ENCODE results near the gene CHERP.

Gene CHERP, protein sequence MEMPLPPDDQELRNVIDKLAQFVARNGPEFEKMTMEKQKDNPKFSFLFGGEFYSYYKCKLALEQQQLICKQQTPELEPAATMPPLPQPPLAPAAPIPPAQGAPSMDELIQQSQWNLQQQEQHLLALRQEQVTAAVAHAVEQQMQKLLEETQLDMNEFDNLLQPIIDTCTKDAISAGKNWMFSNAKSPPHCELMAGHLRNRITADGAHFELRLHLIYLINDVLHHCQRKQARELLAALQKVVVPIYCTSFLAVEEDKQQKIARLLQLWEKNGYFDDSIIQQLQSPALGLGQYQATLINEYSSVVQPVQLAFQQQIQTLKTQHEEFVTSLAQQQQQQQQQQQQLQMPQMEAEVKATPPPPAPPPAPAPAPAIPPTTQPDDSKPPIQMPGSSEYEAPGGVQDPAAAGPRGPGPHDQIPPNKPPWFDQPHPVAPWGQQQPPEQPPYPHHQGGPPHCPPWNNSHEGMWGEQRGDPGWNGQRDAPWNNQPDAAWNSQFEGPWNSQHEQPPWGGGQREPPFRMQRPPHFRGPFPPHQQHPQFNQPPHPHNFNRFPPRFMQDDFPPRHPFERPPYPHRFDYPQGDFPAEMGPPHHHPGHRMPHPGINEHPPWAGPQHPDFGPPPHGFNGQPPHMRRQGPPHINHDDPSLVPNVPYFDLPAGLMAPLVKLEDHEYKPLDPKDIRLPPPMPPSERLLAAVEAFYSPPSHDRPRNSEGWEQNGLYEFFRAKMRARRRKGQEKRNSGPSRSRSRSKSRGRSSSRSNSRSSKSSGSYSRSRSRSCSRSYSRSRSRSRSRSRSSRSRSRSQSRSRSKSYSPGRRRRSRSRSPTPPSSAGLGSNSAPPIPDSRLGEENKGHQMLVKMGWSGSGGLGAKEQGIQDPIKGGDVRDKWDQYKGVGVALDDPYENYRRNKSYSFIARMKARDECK

DNA sequence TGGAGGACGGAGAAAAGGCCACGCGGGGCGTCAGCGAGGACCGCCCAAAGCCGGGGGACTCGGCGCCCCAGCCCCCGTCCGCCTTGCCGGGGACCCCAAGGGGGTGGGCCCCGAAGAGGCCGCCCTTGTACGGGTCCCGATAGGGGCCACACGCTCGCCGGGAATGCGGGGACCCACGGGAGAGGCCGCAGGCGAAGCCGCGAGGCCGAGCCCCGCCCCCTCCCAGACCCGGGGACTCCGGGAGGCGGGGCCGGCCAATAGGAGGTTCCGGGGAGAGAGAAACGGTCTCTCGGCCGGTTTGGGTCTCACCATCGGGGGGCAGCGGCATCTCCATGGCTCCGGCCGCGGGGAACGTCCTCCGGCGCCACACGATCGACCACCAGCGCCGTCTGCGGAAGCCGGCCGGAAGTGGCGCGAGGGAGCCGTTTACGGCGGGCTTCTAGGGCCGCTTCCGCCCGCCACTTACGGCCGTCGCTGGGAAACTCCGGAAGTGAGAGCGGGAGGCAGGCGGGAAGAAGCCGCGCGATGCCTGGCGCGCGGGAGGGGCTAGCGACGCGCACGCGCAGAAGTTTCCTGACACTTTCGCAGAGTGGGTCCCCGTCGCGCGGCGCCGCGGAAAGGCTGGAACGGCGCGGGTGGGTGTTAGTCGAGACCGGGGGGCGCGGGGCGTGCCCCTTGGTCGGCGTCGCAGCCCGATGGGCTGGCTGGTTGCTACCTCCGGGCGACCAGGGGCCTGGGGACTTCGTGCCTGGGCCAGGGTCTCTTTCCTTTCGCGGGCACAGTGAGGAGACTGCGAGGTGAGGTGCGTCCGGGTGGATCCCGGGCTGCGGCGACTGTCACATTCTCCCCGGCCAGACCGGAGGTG is at the start of gene CHERP:
TSS of gene CHERP (minus strand) at position 393 of the 865 bp plus-strand sequence. CDS start at position 334, 59 bp downstream.
- DNase-seq: peak; percentile 95

DNA sequence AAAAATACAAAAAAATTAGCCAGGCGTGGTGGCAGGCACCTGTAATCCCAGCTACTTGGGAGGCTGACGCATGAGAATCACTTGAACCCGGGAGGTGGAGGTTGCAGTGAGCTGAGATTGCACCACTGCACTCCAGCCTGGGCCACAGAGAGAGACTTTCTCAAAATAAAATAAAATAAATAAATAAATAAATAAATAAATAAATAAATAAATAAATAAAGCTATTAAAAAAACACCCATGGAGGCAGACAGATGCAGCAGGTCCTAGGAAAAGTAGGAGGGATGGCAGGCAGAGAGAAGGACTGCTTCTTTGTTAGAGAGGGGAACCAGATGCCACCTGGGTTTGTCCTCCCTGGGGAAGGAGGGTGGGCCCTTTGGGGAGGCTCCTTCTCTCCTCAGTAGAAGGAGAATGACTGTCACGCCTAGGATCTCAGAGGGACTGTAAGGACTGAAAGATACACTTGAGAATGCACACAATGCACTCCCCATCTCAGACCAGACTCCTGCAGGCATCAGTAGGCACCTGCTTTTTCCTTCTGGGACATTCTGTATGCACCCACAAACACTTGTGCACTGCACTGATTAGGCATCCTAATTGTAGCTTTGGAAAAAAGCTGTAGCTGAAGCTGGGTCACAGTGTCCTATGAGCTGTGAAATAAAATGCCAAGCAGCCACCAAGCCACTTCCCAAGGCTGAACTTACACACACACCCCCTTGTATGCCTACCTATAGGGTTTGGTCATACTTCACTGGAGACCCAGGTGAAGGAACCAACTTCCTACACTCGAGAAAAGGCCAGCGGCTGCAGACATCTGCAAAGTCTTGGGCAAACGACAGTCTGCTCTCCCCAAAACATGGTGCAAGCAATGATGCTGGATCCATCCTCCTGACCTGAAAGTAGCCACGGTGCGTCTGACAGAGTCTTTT is 48.9 kb upstream of the CHERP start:
- DNase-seq: no peak

DNA sequence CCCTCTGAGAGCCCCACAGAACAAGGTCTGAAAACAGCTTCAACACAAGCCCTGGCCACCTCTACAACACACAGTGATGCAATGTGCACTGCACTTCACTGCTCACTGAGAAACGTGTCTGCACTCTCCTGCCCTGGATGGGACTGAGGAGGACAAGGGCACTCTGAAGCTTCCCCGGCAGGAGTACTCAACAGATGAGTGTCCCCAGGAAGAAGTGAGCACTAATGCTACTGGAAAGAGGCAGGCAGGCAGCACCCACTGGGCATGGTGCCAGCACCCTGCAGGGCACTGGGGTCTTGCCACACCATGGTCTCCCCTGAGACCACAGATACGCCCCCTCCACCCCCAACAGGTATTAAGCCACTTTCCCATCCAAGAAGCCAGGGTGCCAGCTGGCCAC is 47.7 kb upstream of the CHERP start:
- no peak for DNase-seq

DNA sequence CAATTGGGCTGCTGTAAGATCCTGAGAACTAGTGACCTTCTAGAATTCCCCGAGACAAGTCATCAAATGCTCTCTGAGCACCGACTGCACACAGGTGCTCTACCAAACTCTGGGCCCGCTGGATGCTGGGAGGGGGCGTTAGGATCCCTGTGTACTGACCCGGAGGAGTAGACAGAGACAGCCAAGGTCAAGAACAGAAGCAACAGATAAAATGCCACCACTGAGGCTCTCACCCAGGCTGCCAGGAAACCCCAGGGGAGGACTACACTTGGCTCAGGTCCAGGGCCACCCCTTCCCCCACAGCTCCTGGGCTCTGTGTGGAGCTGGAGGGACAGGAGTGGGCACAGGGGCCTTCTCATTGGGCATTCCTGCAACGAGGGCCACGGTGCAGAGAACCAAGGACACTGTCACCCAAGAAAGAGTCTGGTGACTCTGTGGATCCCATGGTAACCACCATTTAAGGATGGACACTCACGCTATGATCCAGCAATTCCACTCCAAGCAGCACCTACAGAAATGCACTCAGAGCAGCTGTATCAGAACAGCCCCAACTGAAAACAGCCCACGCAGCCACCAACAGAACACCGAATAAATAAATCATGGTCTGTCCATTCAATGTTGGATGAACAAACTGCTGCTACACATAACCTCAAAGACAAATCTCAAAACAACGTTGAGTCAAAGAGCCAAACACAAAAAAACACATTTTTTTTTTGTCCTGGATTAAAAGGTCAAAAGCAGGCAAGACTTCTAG is 46.8 kb upstream of the CHERP start:
- no peak for DNase-seq

DNA sequence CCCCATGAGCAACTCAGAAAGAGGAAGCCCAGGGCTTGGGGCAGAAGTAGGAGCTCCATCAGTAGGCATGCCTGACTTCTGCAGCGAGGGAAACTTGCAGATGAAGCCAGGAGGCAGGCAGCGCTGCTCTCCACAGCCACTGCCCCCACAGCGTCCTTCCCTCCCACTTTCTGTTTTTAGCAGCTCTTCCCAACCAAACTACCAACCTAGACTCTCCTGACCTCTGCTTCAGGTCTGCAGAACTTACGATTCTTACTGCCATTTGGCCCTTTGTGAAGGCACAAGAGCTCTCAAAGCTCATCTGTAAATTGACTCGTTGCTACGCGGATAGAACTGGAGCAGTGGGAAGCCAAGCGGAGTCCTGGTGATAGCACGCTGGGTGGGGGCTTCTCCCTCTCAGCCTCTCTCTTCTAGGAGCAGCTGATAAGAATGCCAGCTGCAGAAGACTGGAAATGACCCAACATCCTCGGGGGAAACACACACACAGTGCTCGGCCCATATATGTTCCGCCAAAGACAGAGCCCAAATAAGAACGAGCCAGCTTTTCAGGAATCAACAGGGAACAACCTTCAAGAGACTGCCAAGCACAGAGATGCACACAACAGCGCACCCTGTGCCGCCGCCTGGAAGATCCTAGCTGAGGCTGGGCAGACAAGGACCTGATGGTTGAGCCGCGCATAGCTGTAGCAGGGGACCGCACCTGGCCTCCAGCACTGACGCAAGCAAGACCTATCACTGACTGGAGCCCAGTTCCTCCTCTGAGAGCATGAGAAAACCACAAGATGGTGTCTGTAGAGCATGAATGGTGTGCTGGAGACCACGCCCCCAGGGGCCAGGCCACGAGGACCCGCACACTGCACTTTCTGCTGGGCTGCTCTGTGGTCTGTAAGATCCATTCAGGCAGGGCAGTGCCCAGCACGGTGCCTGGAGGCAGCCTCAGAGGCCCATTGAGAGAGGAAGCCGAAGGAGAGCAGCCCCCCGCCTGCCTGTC is 45.9 kb upstream of the CHERP start:
- peak; percentile 76 for DNase-seq

DNA sequence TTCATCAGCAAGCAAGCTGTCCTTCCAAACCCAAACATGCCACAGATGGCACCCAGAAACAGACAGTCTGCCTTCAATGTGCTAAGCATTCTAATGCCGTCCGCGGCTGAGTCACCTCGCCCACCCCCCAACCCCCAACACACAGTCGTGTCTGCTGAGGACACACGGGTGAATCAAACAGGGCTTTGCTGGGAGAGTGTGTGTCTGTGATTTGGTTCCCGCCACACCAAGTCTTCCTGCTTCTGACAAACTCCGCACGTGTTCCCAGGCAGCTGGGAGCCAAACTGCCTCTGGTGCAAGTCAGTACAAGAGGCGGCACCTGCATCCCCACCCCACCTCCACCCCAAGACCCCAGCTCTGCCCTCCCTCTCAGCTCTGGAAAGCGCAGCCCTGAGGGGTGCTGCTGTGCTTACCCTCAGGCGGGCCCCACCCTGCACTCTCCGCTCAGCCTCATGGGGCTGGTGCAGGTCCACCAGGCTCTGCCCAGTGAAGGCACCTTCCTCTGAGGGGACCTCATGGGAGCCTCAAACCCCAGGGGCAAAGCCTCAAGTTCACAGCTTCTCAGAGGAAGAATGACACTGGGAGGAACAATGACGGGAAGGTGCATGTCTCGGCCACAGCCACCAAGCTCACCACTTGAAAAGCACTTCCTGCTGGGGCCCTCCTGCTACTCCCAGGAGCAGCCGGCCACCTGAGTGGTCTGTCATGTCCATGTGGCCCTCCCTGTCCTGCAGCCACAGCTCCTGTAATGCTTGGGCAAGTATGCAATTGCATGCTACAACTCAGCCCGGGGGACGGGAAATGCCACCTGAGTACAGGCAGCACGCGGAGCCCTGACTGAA is 45.0 kb upstream of the CHERP start:
- DNase-seq: peak; percentile 57

DNA sequence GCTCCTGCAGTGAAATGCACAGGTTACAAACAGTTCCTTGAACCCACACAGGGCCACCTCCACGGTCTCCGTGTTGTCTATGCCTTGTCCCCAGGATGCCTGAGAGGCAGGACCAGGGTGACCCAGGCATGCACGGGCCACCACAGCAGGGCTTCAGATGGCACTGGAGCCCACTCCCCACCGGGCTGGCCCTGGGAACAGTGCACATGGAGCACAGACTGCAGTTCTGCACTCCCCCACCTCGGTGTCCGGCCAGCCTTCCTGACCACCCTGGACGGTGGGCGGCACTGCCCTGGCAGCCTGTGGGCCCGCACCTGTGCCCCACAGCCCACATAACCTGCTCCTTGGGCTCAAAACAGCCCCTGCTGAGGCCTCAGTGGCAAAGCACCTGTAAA is 44.2 kb upstream of the CHERP start:
- no peak for DNase-seq

DNA sequence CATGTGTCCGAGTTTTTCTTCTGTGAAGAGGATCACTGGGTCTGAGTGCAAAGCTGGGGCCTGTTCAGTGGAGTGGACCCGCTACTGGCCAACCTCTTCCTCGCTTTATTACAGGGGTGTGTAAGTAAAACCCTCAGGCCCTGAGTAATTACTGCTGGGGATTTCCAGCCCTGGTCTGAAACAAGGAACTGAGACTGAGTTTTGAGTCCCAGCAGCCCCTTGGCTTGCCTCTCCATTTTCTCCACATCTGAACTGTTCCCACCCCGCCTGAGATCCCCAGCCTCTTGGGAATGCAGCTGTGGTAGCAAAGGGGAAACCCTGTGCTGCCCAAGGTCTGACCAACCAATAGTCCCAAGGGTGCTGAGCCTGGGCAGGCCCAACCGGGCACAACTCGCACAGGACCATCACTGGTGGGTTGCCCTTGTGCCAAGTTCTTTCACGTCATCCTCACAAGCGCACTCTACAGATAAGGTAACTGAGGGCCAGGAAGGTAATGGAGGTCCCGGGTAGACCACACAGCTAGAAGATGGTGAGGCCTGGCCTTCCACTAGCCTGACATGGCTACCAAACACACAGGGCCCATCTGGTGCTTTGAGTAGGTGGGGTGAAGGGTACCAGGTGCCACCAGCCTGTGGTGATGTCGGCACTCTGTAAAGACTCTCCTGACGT is 43.7 kb upstream of the CHERP start:
- peak; percentile 57 for DNase-seq

GRCh38 chr19:16585094-16585801 is 43.0 kb upstream of the CHERP start:
- no peak for DNase-seq

- peak; percentile 96 for DNase-seq
Observed at GRCh38 chr19:16584248-16585093, 42.2 kb upstream of the CHERP start.

DNA sequence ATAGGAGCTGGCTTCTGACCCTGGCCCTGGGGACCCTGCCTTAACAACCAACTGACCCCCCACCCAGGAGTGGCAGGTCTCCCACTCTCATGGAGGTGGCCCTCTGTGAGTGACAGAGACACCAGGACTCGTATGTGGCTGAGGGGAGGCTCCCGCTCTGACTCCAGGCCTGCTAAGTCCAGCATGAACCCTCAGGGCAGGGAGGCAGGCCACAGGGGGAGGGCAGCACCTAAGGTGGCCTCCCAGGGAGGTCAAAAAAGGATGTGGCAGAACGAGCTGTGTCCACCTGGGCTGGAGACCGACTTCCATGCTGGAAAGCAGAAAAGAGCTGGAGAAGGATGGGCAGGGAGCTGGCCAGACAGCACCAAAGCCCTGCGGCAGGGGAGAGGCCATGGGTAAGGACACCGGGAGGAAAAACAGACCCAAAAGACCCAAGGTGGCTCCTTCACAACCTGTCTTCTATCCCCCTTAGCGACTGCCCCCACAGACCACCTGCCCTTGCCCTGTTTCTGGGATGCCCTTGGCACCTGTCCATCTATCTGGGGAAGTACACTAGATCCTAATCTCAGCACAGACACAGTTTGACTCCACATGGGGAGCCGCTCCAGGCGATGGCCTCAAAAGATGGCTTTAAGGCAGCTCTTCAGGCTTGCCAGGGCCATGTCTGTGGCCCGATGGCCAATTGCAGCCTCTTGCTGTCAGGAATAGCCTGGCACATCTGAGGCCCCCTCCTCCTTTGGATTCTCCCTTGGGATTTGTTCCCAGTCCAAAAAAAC is 40.4 kb upstream of the CHERP start:
- no peak for DNase-seq

DNA sequence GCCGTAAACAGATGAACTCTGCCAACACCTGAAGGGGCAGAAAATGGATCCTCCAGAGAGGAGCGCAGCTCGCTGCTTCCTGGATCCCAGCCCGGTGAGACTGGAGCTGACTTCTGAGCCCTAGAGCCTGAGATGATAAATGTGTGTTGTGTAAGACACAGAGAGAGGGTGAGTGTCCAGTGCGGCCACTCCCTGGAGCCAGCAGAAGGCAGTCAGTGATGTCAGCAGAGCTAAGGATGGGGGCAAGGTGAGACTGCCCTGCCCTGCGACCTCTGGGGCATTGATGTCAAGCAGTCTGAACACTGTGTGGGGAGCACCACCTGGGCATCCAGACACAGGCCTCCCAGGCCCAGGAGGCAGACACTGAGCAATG is 39.7 kb upstream of the CHERP start:
- no peak for DNase-seq

- DNase-seq: no peak
Observed at GRCh38 chr19:16581145-16581970, 39.1 kb upstream of the CHERP start.

DNA sequence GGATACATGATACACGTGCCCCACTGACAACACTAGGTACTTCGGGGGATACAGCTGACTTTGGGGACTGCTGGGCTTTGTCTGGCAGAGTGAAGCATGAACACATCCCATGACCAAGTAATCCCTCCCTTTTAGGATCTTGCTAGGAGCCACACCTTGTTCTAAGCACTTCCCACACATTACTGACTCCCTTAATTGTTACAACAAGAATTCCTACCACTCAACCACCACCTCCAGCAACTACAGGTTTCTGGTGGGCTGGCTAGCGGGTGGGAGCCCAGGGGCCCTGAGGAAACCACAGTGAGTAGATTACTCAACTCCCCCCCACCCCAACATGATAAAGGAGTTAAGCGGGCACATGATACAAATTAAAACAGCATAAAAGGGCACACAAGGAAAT is 37.1 kb upstream of the CHERP start:
- DNase-seq: no peak

GRCh38 chr19:16577531-16577985 is 35.3 kb upstream of the CHERP start:
- no peak for DNase-seq

Measured in CD4-positive, alpha-beta T cell treated with Interleukin-17A for 1 hour (primary cell).